GM12892 (cell line): Measurements from ENCODE around the gene SNX24.

Experiments used
- POLR2A ChIP-seq: IDR thresholded peaks from 2 replicates; pipeline ENCODE4 v1.6.1; 2011; ENCODE audit warnings: low read depth, low read length, control low read depth
- POLR2AphosphoS5 ChIP-seq: IDR thresholded peaks from 2 replicates; pipeline ENCODE4 v1.6.1; 2011; ENCODE audit warnings: low read depth, low read length, control low read depth
- TAF1 ChIP-seq: IDR thresholded peaks from 2 replicates; pipeline ENCODE4 v1.6.1; 2011; ENCODE audit warnings: low read depth, mild to moderate bottlenecking, control low read depth, low read length, borderline replicate concordance

GRCh38 chr5:122863240-122863639, 17.8 kb downstream of the SNX24 start:
- no peak for TF ChIP-seq POLR2A
- no peak for TF ChIP-seq TAF1
- TF ChIP-seq POLR2AphosphoS5 = no peak
